HG02981 (cell line): ENCODE measurements around the gene OLIG1.

ENCODE experiments used
- ATAC-seq: cut with Tn5 transposase; IDR thresholded peaks from one replicate; pipeline ENCODE4 v1.9.1; 2021; ENCODE audit warnings: mild to moderate bottlenecking, moderate library complexity; ENCODE audit not compliant: unreplicated experiment

Gene OLIG1

GRCh38 chr21:33061233-33061632 lies 8.7 kb upstream of the OLIG1 start:
- ATAC-seq, result no peak

- no peak for ATAC-seq
These were observed 6.5 kb upstream of the OLIG1 start for GRCh38 chr21:33063375-33063883.

GRCh38 chr21:33063907-33064622 lies 5.9 kb upstream of the OLIG1 start:
- no peak for ATAC-seq

DNA sequence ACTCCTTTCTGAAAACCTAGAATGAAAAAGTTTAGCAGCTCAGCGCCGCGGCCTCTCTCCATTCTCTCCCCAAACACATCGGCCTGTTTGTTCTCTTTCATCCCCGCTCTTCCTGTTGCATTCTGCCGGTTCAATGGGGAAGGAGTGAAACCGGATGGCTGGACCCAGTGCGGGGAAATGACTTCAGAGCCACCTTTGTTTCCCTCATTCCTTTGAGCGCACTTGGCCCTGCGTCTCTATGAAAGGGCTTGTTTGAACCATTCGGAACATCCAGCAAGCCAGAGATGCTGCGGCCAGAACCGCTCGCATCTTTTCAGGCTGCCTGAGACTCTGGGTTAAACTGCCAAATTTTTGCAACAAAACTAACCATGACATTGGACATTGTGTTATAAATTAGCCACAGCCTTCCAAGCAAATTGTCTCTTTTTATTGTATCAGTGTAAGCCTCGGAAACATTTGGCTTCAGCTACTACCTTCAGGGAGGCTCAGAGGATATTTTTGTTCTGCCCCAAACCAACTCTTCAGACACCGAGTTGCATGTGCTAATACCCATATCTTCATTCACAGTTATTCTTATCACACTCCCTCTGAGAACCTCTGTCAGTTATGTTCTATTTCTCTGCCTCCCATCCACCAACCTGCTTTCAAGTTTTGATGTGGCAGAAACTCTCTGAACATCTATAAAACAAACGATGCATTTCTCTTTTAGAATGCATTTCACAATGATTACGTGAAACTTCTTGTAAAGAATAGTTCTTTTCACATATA lies 5.1 kb upstream of the OLIG1 start:
- ATAC-seq, result no peak

DNA sequence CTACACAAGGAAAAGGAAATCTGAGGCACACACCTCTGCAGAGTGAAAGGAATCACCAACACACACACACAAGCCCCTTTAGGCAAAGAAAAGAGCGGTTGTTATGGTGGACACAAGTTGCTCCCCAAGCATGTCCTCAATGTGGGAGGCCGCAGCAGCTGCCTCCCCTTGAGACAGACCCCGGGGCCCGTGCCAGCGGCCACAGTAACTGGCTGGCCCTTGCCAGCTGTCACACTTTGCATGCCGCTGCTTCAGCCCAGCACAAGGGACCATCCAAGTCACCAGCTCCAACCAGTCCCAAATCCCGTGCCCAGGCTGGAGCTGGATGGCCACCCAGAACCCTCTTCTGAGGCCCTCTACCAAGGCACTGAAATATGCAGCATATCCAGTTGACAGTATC lies 2.9 kb upstream of the OLIG1 start:
- ATAC-seq, result no peak

GRCh38 chr21:33067457-33067856 lies 2.5 kb upstream of the OLIG1 start:
- ATAC-seq, result no peak

- ATAC-seq, result no peak
These were observed 698 bp upstream of the OLIG1 start for GRCh38 chr21:33069243-33069642.

GRCh38 chr21:33069645-33069993 lies 322 bp upstream of the OLIG1 start:
- no peak for ATAC-seq

DNA sequence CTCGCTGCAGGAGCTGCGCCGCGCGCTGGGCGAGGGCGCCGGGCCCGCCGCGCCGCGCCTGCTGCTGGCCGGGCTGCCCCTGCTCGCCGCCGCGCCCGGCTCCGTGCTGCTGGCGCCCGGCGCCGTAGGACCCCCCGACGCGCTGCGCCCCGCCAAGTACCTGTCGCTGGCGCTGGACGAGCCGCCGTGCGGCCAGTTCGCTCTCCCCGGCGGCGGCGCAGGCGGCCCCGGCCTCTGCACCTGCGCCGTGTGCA lies 730 bp downstream of the OLIG1 start:
- ATAC-seq, result no peak

DNA sequence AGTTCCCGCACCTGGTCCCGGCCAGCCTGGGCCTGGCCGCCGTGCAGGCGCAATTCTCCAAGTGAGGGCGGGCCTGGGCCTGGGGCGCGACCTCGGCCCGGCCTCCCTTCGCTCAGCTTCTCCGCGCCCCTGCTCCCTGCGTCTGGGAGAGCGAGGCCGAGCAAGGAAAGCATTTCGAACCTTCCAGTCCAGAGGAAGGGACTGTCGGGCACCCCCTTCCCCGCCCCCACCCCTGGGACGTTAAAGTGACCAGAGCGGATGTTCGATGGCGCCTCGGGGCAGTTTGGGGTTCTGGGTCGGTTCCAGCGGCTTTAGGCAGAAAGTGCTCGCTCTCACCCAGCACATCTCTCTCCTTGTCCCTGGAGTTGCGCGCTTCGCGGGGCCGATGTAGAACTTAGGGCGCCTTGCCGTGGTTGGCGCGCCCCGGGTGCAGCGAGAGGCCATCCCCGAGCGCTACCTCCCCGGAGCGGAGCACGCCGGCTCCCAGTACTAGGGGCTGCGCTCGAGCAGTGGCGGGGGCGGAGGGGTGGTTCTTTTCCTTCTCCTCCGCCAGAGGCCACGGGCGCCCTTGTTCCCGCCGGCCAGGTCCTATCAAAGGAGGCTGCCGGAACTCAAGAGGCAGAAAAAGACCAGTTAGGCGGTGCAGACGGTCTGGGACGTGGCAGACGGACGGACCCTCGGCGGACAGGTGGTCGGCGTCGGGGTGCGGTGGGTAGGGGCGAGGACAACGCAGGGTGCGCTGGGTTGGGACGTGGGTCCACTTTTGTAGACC lies 1.2 kb downstream of the OLIG1 start:
- no peak for ATAC-seq

- ATAC-seq, result no peak
These were observed 1.9 kb downstream of the OLIG1 start for GRCh38 chr21:33071770-33072306.

- ATAC-seq, result no peak
These were observed 3.7 kb downstream of the OLIG1 start for GRCh38 chr21:33073636-33074035.

- ATAC-seq, result no peak
These were observed 5.2 kb downstream of the OLIG1 start for GRCh38 chr21:33075128-33075527.

DNA sequence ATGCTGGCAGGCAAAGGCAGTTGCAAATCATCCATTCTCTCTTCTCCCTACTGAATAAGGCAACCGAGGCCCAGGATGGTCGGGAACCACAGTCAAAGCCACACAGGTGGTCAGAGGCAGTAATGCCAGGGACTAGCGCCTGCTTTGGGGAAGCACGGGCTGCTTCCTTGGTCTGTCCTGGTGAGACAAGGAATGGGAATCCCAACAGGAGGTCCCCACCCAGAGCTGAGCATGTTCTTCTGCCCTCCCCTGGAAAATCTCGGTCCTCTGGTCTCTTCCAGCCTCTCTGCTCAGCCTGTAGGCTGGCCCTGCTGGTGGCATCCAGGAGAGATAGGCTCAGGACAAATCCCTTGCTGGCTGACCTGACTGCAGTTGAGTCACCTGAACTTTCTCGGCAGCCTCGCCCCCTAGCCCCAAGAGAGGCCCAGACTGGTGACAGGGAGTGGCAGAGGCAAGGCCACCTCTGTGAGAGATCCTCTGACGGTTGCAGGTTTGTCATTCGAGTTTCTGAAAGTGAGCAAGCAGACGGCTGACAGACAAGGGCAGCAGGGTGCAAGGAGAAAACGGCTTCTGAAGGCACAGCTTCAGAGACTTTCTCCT lies 5.8 kb downstream of the OLIG1 start:
- ATAC-seq, result no peak

GRCh38 chr21:33076600-33077329 lies 6.8 kb downstream of the OLIG1 start:
- ATAC-seq, result no peak

- ATAC-seq, result peak; percentile 95
These were observed 9.1 kb downstream of the OLIG1 start for GRCh38 chr21:33078907-33079582.

DNA sequence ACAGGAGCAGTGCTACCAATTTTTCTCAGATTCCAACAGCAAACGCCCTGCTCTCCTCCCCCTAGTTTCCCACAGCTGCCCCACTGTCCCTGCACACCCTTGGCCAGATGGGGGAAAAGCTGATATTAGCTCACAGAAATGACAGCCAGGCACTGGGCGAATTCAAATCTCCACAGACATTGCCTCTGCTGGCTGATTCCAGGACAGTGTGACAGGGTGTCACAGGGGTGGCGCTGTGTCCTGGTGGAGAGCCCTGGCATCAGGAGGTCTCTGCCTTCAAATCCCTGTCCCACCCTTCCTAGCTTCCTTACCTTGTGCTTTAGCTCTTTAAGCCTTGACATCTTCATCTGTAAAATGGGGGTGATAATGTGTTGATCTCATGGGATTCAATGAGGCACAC lies 10.4 kb downstream of the OLIG1 start:
- ATAC-seq, result no peak

GRCh38 chr21:33080776-33081175 lies 10.8 kb downstream of the OLIG1 start:
- ATAC-seq, result no peak

GRCh38 chr21:33088384-33088783 lies 18.4 kb downstream of the OLIG1 start:
- ATAC-seq, result no peak
